NCI-H69 (cell line): ENCODE results near the gene OR1E2.
"Not testable (repeated sequence)": the region's sequence is repeated elsewhere in the genome, so short reads cannot be mapped to it uniquely, and the experiment has no call there.

Experiments used
- DNase-seq: peaks from one replicate; lab custom pipeline; 2025; lab: John Stamatoyannopoulos, UW

OR1E2 gene

GRCh38 chr17:3397801-3398200 lies 35.8 kb downstream of the OR1E2 start:
- not testable (repeated sequence) for DNase-seq

GRCh38 chr17:3389791-3390190 lies 43.9 kb downstream of the OR1E2 start:
- no peak for DNase-seq

- DNase-seq = no peak
Measured at GRCh38 chr17:3385869-3386816, 47.5 kb downstream of the OR1E2 start, which contains the start of gene OR3A2. Gene OR3A2, minus strand, starts transcription at chr17:3386308.
